Common myeloid progenitor, CD34-positive (primary cell): ENCODE results near the gene SNTG2.
"Not testable (repeated sequence)": the region's sequence is repeated elsewhere in the genome, so short reads cannot be mapped to it uniquely, and the experiment has no call there.

Experiments used
- CTCF ChIA-PET: fragments of 350-600 bp; sonication (Branson Sonifier 250); formaldehyde crosslinking; loops from one replicate; lab custom pipeline; 2021; ENCODE audit warnings: antibody characterized with exemption; lab: Charles Lee
- POLR2A ChIA-PET: fragments of 350-600 bp; sonication (Branson Sonifier 250); formaldehyde crosslinking; loops from one replicate; lab custom pipeline; 2021; ENCODE audit warnings: antibody characterized with exemption; lab: Charles Lee
- DNase-seq, 3 donors: peaks; one replicate each; pipeline versions ENCODE4 v3.0.0 to v3.0.0-alpha.2; 2013
- H3K27ac ChIP-seq, 2 experiments: 1 replicate in 1 of 2; 2 replicates in 1 of 2; pipeline ENCODE4 v1.7.0; 2013; ENCODE audit warnings: inconsistent platforms in 2 of 2, low read length in 2 of 2, mild to moderate bottlenecking in 2 of 2, low read depth in 1 of 2, moderate library complexity in 1 of 2; ENCODE audit not compliant: severe bottlenecking in 2 of 2, insufficient read depth in 1 of 2, poor library complexity in 1 of 2
- H3K27me3 ChIP-seq, 5 experiments: replicated peaks in 2 of 5; 1 replicate in 3 of 5; 2 replicates in 2 of 5; pipeline versions ENCODE4 v1.6.1 to v1.7.0; 2013; ENCODE audit warnings: low read length in 4 of 5, mild to moderate bottlenecking in 2 of 5, moderate library complexity in 2 of 5, inconsistent platforms in 1 of 5; ENCODE audit not compliant: insufficient read depth in 5 of 5, control insufficient read depth in 4 of 5
- H3K36me3 ChIP-seq, 4 experiments: 1 replicate in 2 of 4; 2 replicates in 2 of 4; pipeline versions ENCODE4 v1.6.1 to v1.7.0; 2013; ENCODE audit warnings: low read length in 3 of 4, control low read depth in 1 of 4, mild to moderate bottlenecking in 1 of 4; ENCODE audit not compliant: control insufficient read depth in 4 of 4, insufficient read depth in 4 of 4
- H3K4me1 ChIP-seq, 4 experiments: 1 replicate in 3 of 4; 2 replicates in 1 of 4; pipeline versions ENCODE4 v1.6.1 to v1.7.1; 2013; ENCODE audit warnings: low read length in 3 of 4, mild to moderate bottlenecking in 3 of 4, control low read depth in 1 of 4, inconsistent platforms in 1 of 4, moderate library complexity in 1 of 4; ENCODE audit not compliant: control insufficient read depth in 4 of 4, insufficient read depth in 4 of 4; ENCODE audit errors: control extremely low read depth in 1 of 4
- H3K4me3 ChIP-seq, 7 experiments: 1 replicate in 4 of 7; 2 replicates in 3 of 7; pipeline versions ENCODE4 v1.5.1 to v1.7.0; 2013; ENCODE audit warnings: mild to moderate bottlenecking in 7 of 7, low read length in 6 of 7, moderate library complexity in 6 of 7, inconsistent platforms in 2 of 7, low read depth in 2 of 7, control low read depth in 1 of 7; ENCODE audit not compliant: insufficient read depth in 4 of 7, control insufficient read depth in 1 of 7; ENCODE audit errors: extremely low read depth in 1 of 7
- H3K9me3 ChIP-seq, 5 experiments: 1 replicate in 4 of 5; 2 replicates in 1 of 5; pipeline versions ENCODE4 v1.6.1 to v1.7.1; 2013; ENCODE audit warnings: low read length in 4 of 5, mild to moderate bottlenecking in 2 of 5, inconsistent platforms in 1 of 5, low read depth in 1 of 5, moderate library complexity in 1 of 5; ENCODE audit not compliant: control insufficient read depth in 4 of 5, insufficient read depth in 2 of 5; ENCODE audit errors: control extremely low read depth in 1 of 5
- WGBS: methylation state at CpG from one replicate; pipeline ENCODE4 v1.1.5; 2013; ENCODE audit not compliant: insufficient coverage; 5-methylcytosine and 5-hydroxymethylcytosine counted together

The SNTG2 gene

DNA sequence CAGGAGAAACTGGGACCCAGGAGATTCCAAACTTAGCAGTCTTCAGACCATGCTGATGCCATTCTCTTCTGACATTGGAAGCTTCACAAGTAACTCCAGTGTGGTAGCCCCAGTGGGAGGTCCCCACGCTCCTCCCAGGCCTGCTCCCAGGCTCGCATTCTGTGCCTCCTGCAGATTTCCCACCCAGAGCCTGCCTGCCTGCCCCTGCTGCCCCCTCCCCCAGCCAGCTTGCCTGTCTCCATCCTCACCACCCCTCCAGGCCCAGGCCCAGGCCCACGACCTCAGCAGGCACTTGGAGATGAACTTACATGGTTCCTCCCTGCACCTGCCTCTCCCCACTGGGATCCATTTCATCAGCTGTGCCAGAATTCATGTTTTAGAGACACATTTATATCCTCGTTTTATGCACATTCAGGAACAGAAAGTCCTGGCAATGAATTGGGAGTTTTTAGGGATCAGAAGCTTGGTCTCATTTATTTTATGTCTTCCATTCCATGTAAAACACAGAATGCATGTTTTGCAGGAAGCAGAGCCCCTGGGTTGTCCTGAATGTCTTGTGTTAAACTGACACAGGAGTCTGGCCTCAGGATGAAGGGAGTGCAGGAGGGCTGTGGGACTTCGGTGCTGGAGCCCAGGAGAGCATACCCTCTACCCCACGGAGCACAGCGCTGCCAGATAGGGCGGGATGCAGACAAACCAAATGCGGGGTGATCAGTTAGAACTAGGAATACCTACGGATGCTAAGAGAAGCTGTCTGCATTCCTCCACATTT is 150.5 kb downstream of the SNTG2 start:
- H3K4me3 ChIP-seq = no peak overlapping the region
- ChIA-PET POLR2A (no interaction called here), CTCF (interaction anchor here (0.7 kb wide), 1 partner anchor 84 kb away, joined by 3 read pairs; no protein-coding TSS in a partner anchor)
- H3K4me1 ChIP-seq = no peaks in the 10 kb centered on the region
- 96% methylated on average over 10 of the region's 10 CpGs for WGBS
- peaks cover 0 to 7% (median 0%) of the 10 kb centered on the region in 5 experiments for H3K27me3 ChIP-seq
- H3K27ac ChIP-seq = no peak overlapping the region
- DNase-seq = no peak
- no peaks in the 10 kb centered on the region for H3K36me3 ChIP-seq
- no peaks in the 10 kb centered on the region for H3K9me3 ChIP-seq

DNA sequence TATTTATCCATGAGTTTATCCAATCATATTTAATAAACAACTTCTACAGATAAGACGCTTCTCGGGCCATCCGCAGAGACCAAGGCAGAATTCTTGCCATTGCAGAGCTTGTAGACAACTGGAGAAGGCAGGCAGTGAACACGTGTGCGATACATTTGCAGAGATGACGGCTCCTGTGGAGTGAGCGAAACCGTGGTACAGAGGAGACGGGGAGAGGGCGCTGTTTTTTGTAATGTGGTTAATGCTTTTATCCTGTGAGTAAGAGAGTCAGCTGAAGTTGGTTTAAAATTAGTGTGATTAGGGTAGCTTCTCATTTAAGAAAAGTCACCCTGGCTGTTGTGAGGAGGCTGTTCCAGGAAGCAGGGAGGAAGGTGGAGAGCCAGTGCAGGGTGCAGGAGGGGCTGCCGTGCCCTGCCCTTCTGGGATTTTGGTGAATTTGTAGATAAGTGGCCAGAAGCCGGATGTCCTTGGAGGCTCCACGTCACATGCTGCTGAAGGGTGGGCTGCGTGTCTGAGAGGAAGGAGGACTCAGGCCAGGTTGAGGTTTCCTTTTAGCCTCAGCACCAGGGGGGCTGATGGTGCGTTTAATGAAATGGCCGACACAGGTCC is 151.4 kb downstream of the SNTG2 start:
- ChIA-PET CTCF (interaction anchor here (0.7 kb wide), 1 partner anchor 85 kb away, joined by 3 read pairs; no protein-coding TSS in a partner anchor), POLR2A (no interaction called here)
- peaks cover 0 to 7% (median 0%) of the 10 kb centered on the region in 5 experiments for H3K27me3 ChIP-seq
- no peaks in the 10 kb centered on the region for H3K4me1 ChIP-seq
- WGBS = 69% methylated on average over 16 of the region's 16 CpGs
- H3K36me3 ChIP-seq = no peaks in the 10 kb centered on the region
- no peak overlapping the region for H3K4me3 ChIP-seq
- peak in 2 of 3 donors; percentile 9 to 11 for DNase-seq
- no peak overlapping the region for H3K27ac ChIP-seq
- H3K9me3 ChIP-seq = no peaks in the 10 kb centered on the region

- Histone ChIP-seq H3K4me3 (no peak overlapping the region), H3K27me3 (no peaks in the 10 kb centered on the region), H3K36me3 (no peaks in the 10 kb centered on the region), H3K9me3 (no peaks in the 10 kb centered on the region), H3K4me1 (no peaks in the 10 kb centered on the region), H3K27ac (no peak overlapping the region)
- DNase-seq = no peak
- ChIA-PET POLR2A (no interaction called here), CTCF (no interaction called here)
- 97% methylated on average over 6 of the region's 8 CpGs for WGBS
Observed at GRCh38 chr2:1104364-1104763, 153.7 kb downstream of the SNTG2 start.

GRCh38 chr2:1106344-1106743 is 155.7 kb downstream of the SNTG2 start:
- WGBS = 90% methylated on average over 4 of the region's 14 CpGs
- POLR2A ChIA-PET, CTCF ChIA-PET, H3K4me3 ChIP-seq, H3K36me3 ChIP-seq, H3K9me3 ChIP-seq, DNase-seq, H3K27ac ChIP-seq, H3K4me1 ChIP-seq, H3K27me3 ChIP-seq: not testable (repeated sequence)

GRCh38 chr2:1115843-1116539 is 165.3 kb downstream of the SNTG2 start:
- 67% methylated on average over 10 of the region's 12 CpGs for WGBS

DNA sequence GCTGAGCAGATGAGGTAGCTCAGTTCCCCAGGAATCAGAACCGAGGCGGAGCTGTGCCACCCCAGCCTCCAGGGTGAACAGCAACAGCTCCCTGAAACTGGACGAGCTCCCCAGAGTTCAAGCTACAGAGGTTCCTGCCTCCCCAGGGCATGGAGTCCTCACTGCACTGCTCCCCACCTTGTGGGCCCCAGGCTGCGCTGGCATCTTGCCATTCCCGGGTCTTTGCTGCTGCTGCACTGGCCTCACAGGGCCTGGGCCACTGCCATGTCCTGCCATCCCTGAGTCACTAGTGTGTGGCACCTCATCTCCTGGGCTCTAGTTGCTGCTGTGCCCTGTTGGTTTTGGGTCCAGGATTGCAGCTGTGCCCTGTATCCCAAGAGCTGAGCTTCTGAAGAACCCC is 166.9 kb downstream of the SNTG2 start:
- CTCF ChIA-PET = no interaction called here
- 95% methylated on average over 5 of the region's 5 CpGs for WGBS
- POLR2A ChIA-PET = no interaction called here

More at GRCh38 chr2:1115843-1116539, 165.3 kb downstream of the SNTG2 start:
- no peak for DNase-seq
- Histone ChIP-seq H3K4me3 (no peak overlapping the region), H3K9me3 (peaks cover 5 to 32% (median 8%) of the 10 kb centered on the region in 5 experiments), H3K27ac (no peak overlapping the region), H3K4me1 (no peaks in the 10 kb centered on the region), H3K36me3 (no peaks in the 10 kb centered on the region), H3K27me3 (peaks cover 0 to 2% (median 0%) of the 10 kb centered on the region in 5 experiments)
- ChIA-PET CTCF (no interaction called here), POLR2A (no interaction called here)

More for the DNA sequence above, 166.9 kb downstream of the SNTG2 start:
- Histone ChIP-seq H3K36me3 (no peaks in the 10 kb centered on the region), H3K9me3 (peaks cover 0 to 24% (median 8%) of the 10 kb centered on the region in 5 experiments), H3K4me1 (no peaks in the 10 kb centered on the region), H3K27me3 (peaks cover 0 to 2% (median 0%) of the 10 kb centered on the region in 5 experiments), H3K27ac (no peak overlapping the region), H3K4me3 (no peak overlapping the region)
- no peak for DNase-seq
